H1 (cell line): ENCODE data around the gene MAML3. TPM values are rescaled to one million over a fixed set of nuclear protein-coding genes. Genes with fewer than 3 reads are reported as not detected.

Source experiments
- CBX5 ChIP-seq: fragments of 300-800, 300-1000 bp; sonication (generic); IDR thresholded peaks from 2 replicates; pipeline ENCODE4 v1.7.1; 2016; ENCODE audit warnings: antibody characterized with exemption, low read length, low read depth
- CTBP2 ChIP-seq: IDR thresholded peaks from 2 replicates; pipeline ENCODE4 v1.7.0; 2011; ENCODE audit warnings: borderline replicate concordance, mild to moderate bottlenecking, moderate library complexity, mixed read lengths, low read length; ENCODE audit not compliant: insufficient read depth, insufficient read length
- GABPA ChIP-seq: IDR thresholded peaks from 2 replicates; pipeline ENCODE4 v1.6.1; 2011; ENCODE audit warnings: mild to moderate bottlenecking, low read length, moderate library complexity, borderline replicate concordance; ENCODE audit not compliant: insufficient read depth
- KDM4A ChIP-seq: IDR thresholded peaks from one replicate; pipeline ENCODE4 v1.7.1; 2012; ENCODE audit warnings: low read depth, mild to moderate bottlenecking, moderate library complexity, low read length, inconsistent platforms; ENCODE audit not compliant: severe bottlenecking
- SAP30 ChIP-seq: fragments of 300-600 bp; sonication (generic); IDR thresholded peaks from 2 replicates; pipeline ENCODE4 v1.7.1; 2012; ENCODE audit warnings: low read length, moderate library complexity, mild to moderate bottlenecking, inconsistent platforms; ENCODE audit not compliant: insufficient read depth, insufficient replicate concordance
- SP4 ChIP-seq: IDR thresholded peaks from 2 replicates; pipeline ENCODE4 v1.6.1; 2012; ENCODE audit warnings: low read length, inconsistent platforms
- TEAD4 ChIP-seq: IDR thresholded peaks from 2 replicates; pipeline ENCODE4 v1.6.1; 2012; ENCODE audit warnings: low read depth, low read length, inconsistent platforms, mixed read lengths
- polyA plus RNA-seq, 7 experiments: library from polyadenylated mRNA; depleted of rRNA in 3 of 7; stranded (reverse) in 5 of 7; unstranded in 2 of 7; fragments of >200 nt in 5 of 7; fragments of 200-250 nt in 2 of 7; gene quantifications; 1 replicate in 5 of 7; 2 replicates in 1 of 7; 4 replicates in 1 of 7; pipeline versions ENCODE4 v1.2.1 to v1.2.3, GENCODE V29; 2011 to 2013; ENCODE audit warnings: missing spikeins in 2 of 7, mixed read lengths in 2 of 7
- total RNA-seq: library from RNA; stranded (reverse); fragmentation: NEBNext Ultra II Directional; extraction: Animal tissue kit (Norgen Biotek cat#: 25700); gene quantifications from 2 replicates; pipeline ENCODE4 v1.2.1, GENCODE V29; 2021
- TF ChIP-seq, protein P1 (sequence below): IDR thresholded peaks from 2 replicates; pipeline ENCODE4 v1.6.1; 2011; ENCODE audit warnings: low read length, improper control_type of control experiment
- TF ChIP-seq, protein P2 (sequence below): fragments of 300-600 bp; sonication (generic); IDR thresholded peaks from 2 replicates; pipeline ENCODE4 v1.7.1; 2012; ENCODE audit warnings: low read length, moderate library complexity, mild to moderate bottlenecking, inconsistent platforms; ENCODE audit not compliant: insufficient replicate concordance

The MAML3 gene
- total and polyA plus RNA-seq, 2 of the 8 experiments (the other 6 are each of a cell fraction or from before 2014, with no cell fraction given), result 2.1 to 5.7 TPM

DNA sequence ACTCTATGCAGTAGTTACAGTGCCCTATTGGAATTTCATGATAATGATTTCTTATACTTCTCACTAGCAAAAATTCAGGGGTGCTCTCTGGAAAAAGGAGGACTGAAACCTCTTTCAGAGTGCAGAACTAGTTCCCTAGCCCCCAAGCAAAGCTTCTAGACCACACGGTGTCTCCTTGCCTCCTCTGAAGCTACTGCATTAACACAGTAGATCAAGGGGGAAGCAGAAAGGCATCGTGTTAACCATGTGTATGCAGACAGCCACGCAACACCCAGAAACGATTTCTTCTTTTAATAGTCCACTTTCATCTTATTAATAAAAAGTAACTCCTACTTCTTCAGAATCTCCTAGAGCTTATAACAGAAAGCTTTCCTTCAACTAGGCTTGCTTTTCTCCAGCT lies 44.7 kb downstream of the MAML3 start (continued):
- TF ChIP-seq, protein P1, sequence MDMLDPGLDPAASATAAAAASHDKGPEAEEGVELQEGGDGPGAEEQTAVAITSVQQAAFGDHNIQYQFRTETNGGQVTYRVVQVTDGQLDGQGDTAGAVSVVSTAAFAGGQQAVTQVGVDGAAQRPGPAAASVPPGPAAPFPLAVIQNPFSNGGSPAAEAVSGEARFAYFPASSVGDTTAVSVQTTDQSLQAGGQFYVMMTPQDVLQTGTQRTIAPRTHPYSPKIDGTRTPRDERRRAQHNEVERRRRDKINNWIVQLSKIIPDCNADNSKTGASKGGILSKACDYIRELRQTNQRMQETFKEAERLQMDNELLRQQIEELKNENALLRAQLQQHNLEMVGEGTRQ, result no peak
- TF ChIP-seq SAP30, result no peak
- TF ChIP-seq GABPA, result no peak
- TF ChIP-seq CTBP2, result no peak
- no peak for TF ChIP-seq CBX5
- TF ChIP-seq, protein P2, sequence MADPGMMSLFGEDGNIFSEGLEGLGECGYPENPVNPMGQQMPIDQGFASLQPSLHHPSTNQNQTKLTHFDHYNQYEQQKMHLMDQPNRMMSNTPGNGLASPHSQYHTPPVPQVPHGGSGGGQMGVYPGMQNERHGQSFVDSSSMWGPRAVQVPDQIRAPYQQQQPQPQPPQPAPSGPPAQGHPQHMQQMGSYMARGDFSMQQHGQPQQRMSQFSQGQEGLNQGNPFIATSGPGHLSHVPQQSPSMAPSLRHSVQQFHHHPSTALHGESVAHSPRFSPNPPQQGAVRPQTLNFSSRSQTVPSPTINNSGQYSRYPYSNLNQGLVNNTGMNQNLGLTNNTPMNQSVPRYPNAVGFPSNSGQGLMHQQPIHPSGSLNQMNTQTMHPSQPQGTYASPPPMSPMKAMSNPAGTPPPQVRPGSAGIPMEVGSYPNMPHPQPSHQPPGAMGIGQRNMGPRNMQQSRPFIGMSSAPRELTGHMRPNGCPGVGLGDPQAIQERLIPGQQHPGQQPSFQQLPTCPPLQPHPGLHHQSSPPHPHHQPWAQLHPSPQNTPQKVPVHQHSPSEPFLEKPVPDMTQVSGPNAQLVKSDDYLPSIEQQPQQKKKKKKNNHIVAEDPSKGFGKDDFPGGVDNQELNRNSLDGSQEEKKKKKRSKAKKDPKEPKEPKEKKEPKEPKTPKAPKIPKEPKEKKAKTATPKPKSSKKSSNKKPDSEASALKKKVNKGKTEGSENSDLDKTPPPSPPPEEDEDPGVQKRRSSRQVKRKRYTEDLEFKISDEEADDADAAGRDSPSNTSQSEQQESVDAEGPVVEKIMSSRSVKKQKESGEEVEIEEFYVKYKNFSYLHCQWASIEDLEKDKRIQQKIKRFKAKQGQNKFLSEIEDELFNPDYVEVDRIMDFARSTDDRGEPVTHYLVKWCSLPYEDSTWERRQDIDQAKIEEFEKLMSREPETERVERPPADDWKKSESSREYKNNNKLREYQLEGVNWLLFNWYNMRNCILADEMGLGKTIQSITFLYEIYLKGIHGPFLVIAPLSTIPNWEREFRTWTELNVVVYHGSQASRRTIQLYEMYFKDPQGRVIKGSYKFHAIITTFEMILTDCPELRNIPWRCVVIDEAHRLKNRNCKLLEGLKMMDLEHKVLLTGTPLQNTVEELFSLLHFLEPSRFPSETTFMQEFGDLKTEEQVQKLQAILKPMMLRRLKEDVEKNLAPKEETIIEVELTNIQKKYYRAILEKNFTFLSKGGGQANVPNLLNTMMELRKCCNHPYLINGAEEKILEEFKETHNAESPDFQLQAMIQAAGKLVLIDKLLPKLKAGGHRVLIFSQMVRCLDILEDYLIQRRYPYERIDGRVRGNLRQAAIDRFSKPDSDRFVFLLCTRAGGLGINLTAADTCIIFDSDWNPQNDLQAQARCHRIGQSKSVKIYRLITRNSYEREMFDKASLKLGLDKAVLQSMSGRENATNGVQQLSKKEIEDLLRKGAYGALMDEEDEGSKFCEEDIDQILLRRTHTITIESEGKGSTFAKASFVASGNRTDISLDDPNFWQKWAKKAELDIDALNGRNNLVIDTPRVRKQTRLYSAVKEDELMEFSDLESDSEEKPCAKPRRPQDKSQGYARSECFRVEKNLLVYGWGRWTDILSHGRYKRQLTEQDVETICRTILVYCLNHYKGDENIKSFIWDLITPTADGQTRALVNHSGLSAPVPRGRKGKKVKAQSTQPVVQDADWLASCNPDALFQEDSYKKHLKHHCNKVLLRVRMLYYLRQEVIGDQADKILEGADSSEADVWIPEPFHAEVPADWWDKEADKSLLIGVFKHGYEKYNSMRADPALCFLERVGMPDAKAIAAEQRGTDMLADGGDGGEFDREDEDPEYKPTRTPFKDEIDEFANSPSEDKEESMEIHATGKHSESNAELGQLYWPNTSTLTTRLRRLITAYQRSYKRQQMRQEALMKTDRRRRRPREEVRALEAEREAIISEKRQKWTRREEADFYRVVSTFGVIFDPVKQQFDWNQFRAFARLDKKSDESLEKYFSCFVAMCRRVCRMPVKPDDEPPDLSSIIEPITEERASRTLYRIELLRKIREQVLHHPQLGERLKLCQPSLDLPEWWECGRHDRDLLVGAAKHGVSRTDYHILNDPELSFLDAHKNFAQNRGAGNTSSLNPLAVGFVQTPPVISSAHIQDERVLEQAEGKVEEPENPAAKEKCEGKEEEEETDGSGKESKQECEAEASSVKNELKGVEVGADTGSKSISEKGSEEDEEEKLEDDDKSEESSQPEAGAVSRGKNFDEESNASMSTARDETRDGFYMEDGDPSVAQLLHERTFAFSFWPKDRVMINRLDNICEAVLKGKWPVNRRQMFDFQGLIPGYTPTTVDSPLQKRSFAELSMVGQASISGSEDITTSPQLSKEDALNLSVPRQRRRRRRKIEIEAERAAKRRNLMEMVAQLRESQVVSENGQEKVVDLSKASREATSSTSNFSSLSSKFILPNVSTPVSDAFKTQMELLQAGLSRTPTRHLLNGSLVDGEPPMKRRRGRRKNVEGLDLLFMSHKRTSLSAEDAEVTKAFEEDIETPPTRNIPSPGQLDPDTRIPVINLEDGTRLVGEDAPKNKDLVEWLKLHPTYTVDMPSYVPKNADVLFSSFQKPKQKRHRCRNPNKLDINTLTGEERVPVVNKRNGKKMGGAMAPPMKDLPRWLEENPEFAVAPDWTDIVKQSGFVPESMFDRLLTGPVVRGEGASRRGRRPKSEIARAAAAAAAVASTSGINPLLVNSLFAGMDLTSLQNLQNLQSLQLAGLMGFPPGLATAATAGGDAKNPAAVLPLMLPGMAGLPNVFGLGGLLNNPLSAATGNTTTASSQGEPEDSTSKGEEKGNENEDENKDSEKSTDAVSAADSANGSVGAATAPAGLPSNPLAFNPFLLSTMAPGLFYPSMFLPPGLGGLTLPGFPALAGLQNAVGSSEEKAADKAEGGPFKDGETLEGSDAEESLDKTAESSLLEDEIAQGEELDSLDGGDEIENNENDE, result no peak
- no peak for TF ChIP-seq SP4
- no peak for TF ChIP-seq KDM4A
- no peak for TF ChIP-seq TEAD4
